ENCODE measurements around the gene RAD21L1.

DNA sequence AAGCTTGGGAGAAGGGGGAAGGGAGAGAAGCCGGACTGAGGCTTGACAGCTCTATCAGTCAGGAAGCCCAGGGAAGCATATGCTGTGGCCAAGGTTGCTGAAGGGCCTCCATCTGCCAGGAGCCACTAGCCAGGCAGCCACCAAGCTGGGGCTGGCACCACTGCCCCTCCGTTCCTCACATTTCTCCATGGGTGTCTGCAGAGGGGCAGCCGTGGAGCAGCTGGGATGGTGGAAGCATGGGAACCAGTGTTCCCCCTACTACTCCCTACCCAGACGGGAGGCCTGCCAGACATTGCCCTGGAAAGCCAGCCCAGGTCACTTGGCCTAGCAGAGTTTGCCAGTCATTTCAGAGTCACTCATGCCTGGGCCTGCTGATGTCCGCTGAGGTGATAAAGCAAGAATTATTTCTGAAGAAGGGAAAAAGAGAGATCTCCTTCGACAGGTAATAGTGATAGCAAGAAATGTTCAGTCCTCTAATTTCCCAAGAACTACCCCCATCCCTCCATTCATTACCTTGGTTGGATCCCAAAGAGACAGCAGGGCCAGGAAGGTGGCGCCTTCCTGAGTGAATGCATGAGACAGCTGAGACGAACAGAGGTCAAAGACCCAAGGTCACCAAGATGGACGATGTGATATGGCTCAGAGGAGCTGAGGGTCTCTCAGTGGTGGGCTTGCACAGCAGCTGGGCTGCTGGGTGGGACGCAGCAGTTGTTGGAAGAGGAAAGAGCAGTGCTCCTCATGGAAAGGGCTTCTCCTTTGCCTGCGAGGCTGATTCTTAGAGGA is 62.1 kb downstream of the RAD21L1 start:
- TF ChIP-seq, protein P1, sequence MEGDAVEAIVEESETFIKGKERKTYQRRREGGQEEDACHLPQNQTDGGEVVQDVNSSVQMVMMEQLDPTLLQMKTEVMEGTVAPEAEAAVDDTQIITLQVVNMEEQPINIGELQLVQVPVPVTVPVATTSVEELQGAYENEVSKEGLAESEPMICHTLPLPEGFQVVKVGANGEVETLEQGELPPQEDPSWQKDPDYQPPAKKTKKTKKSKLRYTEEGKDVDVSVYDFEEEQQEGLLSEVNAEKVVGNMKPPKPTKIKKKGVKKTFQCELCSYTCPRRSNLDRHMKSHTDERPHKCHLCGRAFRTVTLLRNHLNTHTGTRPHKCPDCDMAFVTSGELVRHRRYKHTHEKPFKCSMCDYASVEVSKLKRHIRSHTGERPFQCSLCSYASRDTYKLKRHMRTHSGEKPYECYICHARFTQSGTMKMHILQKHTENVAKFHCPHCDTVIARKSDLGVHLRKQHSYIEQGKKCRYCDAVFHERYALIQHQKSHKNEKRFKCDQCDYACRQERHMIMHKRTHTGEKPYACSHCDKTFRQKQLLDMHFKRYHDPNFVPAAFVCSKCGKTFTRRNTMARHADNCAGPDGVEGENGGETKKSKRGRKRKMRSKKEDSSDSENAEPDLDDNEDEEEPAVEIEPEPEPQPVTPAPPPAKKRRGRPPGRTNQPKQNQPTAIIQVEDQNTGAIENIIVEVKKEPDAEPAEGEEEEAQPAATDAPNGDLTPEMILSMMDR (IDR thresholded peaks at IDR 0.05; ENCODE audit: low read depth, low read length, missing input control): no peak
- TF ChIP-seq FOXA1 (IDR thresholded peaks at IDR 0.05) (no peak), TAF1 (conservative IDR thresholded peaks at IDR 0.05) (no peak), RAD21 (IDR thresholded peaks at IDR 0.05) (no peak), RXRA (IDR thresholded peaks at IDR 0.05) (no peak)

All from liver (tissue), 3 donors.